ENCODE measurements around the gene MEOX2.

Gene MEOX2

GRCh38 chr7:15610503-15610902 is 76.0 kb downstream of the MEOX2 start:
- DNase-seq (ENCODE audit: low read depth), result no peak

GRCh38 chr7:15609287-15609686 is 77.2 kb downstream of the MEOX2 start:
- no peak for DNase-seq (ENCODE audit: low read depth)

GRCh38 chr7:15607529-15608210 is 78.8 kb downstream of the MEOX2 start:
- DNase-seq (ENCODE audit: low read depth), result no peak

GRCh38 chr7:15606561-15606960 is 79.9 kb downstream of the MEOX2 start:
- no peak for DNase-seq (ENCODE audit: low read depth)

- DNase-seq (ENCODE audit: low read depth), result no peak
Measured at GRCh38 chr7:15604166-15604565, 82.3 kb downstream of the MEOX2 start.

GRCh38 chr7:15603124-15603523 is 83.4 kb downstream of the MEOX2 start:
- DNase-seq (ENCODE audit: low read depth), result no peak

GRCh38 chr7:15602236-15602635 is 84.2 kb downstream of the MEOX2 start:
- DNase-seq (ENCODE audit: low read depth), result no peak

- DNase-seq (ENCODE audit: low read depth), result no peak
Measured at GRCh38 chr7:15601175-15601574, 85.3 kb downstream of the MEOX2 start.

GRCh38 chr7:15600298-15600697 is 86.2 kb downstream of the MEOX2 start:
- DNase-seq (ENCODE audit: low read depth), result no peak

GRCh38 chr7:15594461-15594860 is 92.0 kb downstream of the MEOX2 start:
- no peak for DNase-seq (ENCODE audit: low read depth)

GRCh38 chr7:15593382-15593781 is 93.1 kb downstream of the MEOX2 start:
- no peak for DNase-seq (ENCODE audit: low read depth)

GRCh38 chr7:15586266-15586665 is 100.2 kb downstream of the MEOX2 start:
- no peak for DNase-seq (ENCODE audit: low read depth)

GRCh38 chr7:15584575-15584974 is 101.9 kb downstream of the MEOX2 start:
- DNase-seq (ENCODE audit: low read depth), result no peak

GRCh38 chr7:15582773-15583172 is 103.7 kb downstream of the MEOX2 start:
- no peak for DNase-seq (ENCODE audit: low read depth)

GRCh38 chr7:15581352-15581951 is 105.0 kb downstream of the MEOX2 start:
- DNase-seq (ENCODE audit: low read depth), result no peak

GRCh38 chr7:15580604-15581351 is 105.7 kb downstream of the MEOX2 start:
- no peak for DNase-seq (ENCODE audit: low read depth)

GRCh38 chr7:15577600-15577999 is 108.9 kb downstream of the MEOX2 start:
- DNase-seq (ENCODE audit: low read depth), result no peak

- DNase-seq (ENCODE audit: low read depth), result no peak
Measured at GRCh38 chr7:15571301-15571878, 115.1 kb downstream of the MEOX2 start.

- DNase-seq (ENCODE audit: low read depth), result no peak
Measured at GRCh38 chr7:15567652-15568051, 118.8 kb downstream of the MEOX2 start.

GRCh38 chr7:15567036-15567435 is 119.4 kb downstream of the MEOX2 start:
- DNase-seq (ENCODE audit: low read depth), result no peak

- DNase-seq (ENCODE audit: low read depth), result no peak
Measured at GRCh38 chr7:15566476-15566875, 120.0 kb downstream of the MEOX2 start.

- no peak for DNase-seq (ENCODE audit: low read depth)
Measured at GRCh38 chr7:15561835-15562234, 124.6 kb downstream of the MEOX2 start, which contains the start of gene AGMO. TSS of gene AGMO (minus strand) at chr7:15562015.

Data from stimulated activated CD8-positive, alpha-beta memory T cell treated with anti-CD3 and anti-CD28 coated beads, Interleukin-4, amount 100 ng/mL, for 24 hours (primary cell).